ENCODE data around the gene NPNT.

DNA sequence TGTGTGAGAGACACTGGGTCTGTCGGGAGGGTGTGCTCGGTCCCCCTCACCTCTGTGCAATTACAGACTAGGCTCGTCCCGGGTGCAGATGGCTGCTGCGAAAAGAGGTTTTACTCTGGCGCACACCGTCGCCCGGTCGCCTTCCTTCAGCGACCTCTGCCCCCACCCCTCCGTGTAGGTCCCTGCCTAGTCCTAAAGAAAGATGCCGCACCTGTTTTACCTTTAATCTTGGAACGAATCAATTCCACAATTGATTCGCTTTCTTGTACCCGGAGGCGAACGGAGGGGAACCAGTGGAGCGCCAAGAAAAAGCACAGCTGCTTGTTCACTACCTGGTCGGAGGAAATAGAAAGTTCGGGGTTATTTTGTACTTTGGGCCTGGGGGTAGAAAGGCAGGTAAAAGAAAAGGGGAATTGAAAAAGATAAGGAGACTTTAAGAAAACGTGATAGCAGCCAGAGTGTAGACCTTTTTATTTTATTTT, 1.2 kb downstream of the NPNT start:
- TF ChIP-seq, protein P1, sequence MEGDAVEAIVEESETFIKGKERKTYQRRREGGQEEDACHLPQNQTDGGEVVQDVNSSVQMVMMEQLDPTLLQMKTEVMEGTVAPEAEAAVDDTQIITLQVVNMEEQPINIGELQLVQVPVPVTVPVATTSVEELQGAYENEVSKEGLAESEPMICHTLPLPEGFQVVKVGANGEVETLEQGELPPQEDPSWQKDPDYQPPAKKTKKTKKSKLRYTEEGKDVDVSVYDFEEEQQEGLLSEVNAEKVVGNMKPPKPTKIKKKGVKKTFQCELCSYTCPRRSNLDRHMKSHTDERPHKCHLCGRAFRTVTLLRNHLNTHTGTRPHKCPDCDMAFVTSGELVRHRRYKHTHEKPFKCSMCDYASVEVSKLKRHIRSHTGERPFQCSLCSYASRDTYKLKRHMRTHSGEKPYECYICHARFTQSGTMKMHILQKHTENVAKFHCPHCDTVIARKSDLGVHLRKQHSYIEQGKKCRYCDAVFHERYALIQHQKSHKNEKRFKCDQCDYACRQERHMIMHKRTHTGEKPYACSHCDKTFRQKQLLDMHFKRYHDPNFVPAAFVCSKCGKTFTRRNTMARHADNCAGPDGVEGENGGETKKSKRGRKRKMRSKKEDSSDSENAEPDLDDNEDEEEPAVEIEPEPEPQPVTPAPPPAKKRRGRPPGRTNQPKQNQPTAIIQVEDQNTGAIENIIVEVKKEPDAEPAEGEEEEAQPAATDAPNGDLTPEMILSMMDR (IDR thresholded peaks at IDR 0.05): no peak
- TF ChIP-seq POLR2A (IDR thresholded peaks at IDR 0.05): no peak
